ENCODE results near the gene RPL29.
"Not testable (repeated sequence)": the region's sequence is repeated elsewhere in the genome, so short reads cannot be mapped to it uniquely, and the experiment has no call there.

The RPL29 gene

GRCh38 chr3:51995346-51996163 is at the start of gene RPL29:
TSS of gene RPL29 (minus strand) at chr3:51995895. CDS start at chr3:51995461, 434 bp downstream.
- peak; percentile 96 for DNase-seq

- no peak for DNase-seq
Measured at GRCh38 chr3:52044869-52045619, 49.3 kb upstream of the RPL29 start.

GRCh38 chr3:52043750-52044149 is 48.1 kb upstream of the RPL29 start:
- no peak for DNase-seq

- not testable (repeated sequence) for DNase-seq
Measured at GRCh38 chr3:52043039-52043438, 47.3 kb upstream of the RPL29 start.

- DNase-seq, result no peak
Measured at GRCh38 chr3:52041118-52041731, 45.5 kb upstream of the RPL29 start.

GRCh38 chr3:52040600-52040999 is 44.9 kb upstream of the RPL29 start:
- DNase-seq, result no peak

- peak; percentile 66 for DNase-seq
Measured at GRCh38 chr3:52039846-52040245, 44.2 kb upstream of the RPL29 start.

GRCh38 chr3:52039426-52039825 is 43.7 kb upstream of the RPL29 start:
- DNase-seq, result no peak

GRCh38 chr3:52038227-52038626 is 42.5 kb upstream of the RPL29 start:
- DNase-seq, result no peak

- no peak for DNase-seq
Measured at GRCh38 chr3:52037291-52037690, 41.6 kb upstream of the RPL29 start.

GRCh38 chr3:52036829-52037228 is 41.1 kb upstream of the RPL29 start:
- DNase-seq, result no peak

GRCh38 chr3:52036222-52036694 is 40.6 kb upstream of the RPL29 start:
- DNase-seq, result no peak

GRCh38 chr3:52034651-52035050 is 39.0 kb upstream of the RPL29 start:
- DNase-seq, result no peak

- DNase-seq, result no peak
Measured at GRCh38 chr3:52034212-52034611, 38.5 kb upstream of the RPL29 start.

- DNase-seq, result not testable (repeated sequence)
Measured at GRCh38 chr3:52033748-52034147, 38.1 kb upstream of the RPL29 start.

GRCh38 chr3:52032702-52033408 is 37.2 kb upstream of the RPL29 start:
- DNase-seq, result no peak

GRCh38 chr3:52031896-52032295 is 36.2 kb upstream of the RPL29 start:
- no peak for DNase-seq

GRCh38 chr3:52030714-52031310 is 35.1 kb upstream of the RPL29 start:
- DNase-seq, result no peak

- DNase-seq, result no peak
Measured at GRCh38 chr3:52029535-52029934, 33.8 kb upstream of the RPL29 start.

- no peak for DNase-seq
Measured at GRCh38 chr3:52029053-52029452, 33.4 kb upstream of the RPL29 start.

GRCh38 chr3:52028572-52028971 is 32.9 kb upstream of the RPL29 start:
- DNase-seq, result no peak

GRCh38 chr3:52026041-52026440 is 30.3 kb upstream of the RPL29 start:
- peak; percentile 77 for DNase-seq

Data from right hindlimb (tissue), 1 donor.